22Rv1 (cell line): ENCODE measurements around the gene ZNF699.

Experiments used
- CTCF ChIP-seq: fragments of 450-650 bp; IDR thresholded peaks from 2 replicates; pipeline ENCODE4 v1.5.1; 2017; ENCODE audit warnings: mild to moderate bottlenecking
- ZFX ChIP-seq: fragments of 450-650 bp; IDR thresholded peaks from 2 replicates; pipeline ENCODE4 v1.6.1; 2017; ENCODE audit warnings: antibody characterized with exemption, borderline replicate concordance

GRCh38 chr19:9323557-9323918 lies 13.9 kb upstream of the ZNF699 start:
- TF ChIP-seq CTCF: no peak
- TF ChIP-seq ZFX: no peak
